ENCODE data around the gene FRMD4A.
"Not testable (repeated sequence)": the region's sequence is repeated elsewhere in the genome, so short reads cannot be mapped to it uniquely, and the experiment has no call there.

Gene FRMD4A

GRCh38 chr10:14135196-14135595 lies 195.5 kb downstream of the FRMD4A start:
- not testable (repeated sequence) for DNase-seq

GRCh38 chr10:14134275-14134674 lies 196.4 kb downstream of the FRMD4A start:
- no peak for DNase-seq

GRCh38 chr10:14131261-14131960 lies 199.3 kb downstream of the FRMD4A start:
- no peak for DNase-seq

GRCh38 chr10:14129770-14130169 lies 201.0 kb downstream of the FRMD4A start:
- no peak for DNase-seq

GRCh38 chr10:14128519-14128918 lies 202.2 kb downstream of the FRMD4A start:
- no peak for DNase-seq

- no peak for DNase-seq
Measured at GRCh38 chr10:14126697-14127440, 203.9 kb downstream of the FRMD4A start.

- DNase-seq = no peak
Measured at GRCh38 chr10:14125564-14125963, 205.2 kb downstream of the FRMD4A start.

GRCh38 chr10:14124941-14125340 lies 205.8 kb downstream of the FRMD4A start:
- DNase-seq = no peak

- no peak for DNase-seq
Measured at GRCh38 chr10:14123139-14123538, 207.6 kb downstream of the FRMD4A start.

GRCh38 chr10:14120812-14121211 lies 209.9 kb downstream of the FRMD4A start:
- DNase-seq = no peak

GRCh38 chr10:14118953-14119352 lies 211.8 kb downstream of the FRMD4A start:
- no peak for DNase-seq

- no peak for DNase-seq
Measured at GRCh38 chr10:14116837-14117236, 213.9 kb downstream of the FRMD4A start.

GRCh38 chr10:14116021-14116420 lies 214.7 kb downstream of the FRMD4A start:
- no peak for DNase-seq

- no peak for DNase-seq
Measured at GRCh38 chr10:14114791-14115190, 215.9 kb downstream of the FRMD4A start.

GRCh38 chr10:14112056-14112455 lies 218.7 kb downstream of the FRMD4A start:
- DNase-seq = no peak

- no peak for DNase-seq
Measured at GRCh38 chr10:14111208-14111607, 219.5 kb downstream of the FRMD4A start.

- no peak for DNase-seq
Measured at GRCh38 chr10:14106828-14107227, 223.9 kb downstream of the FRMD4A start.

- DNase-seq = no peak
Measured at GRCh38 chr10:14102056-14102455, 228.7 kb downstream of the FRMD4A start.

GRCh38 chr10:14099885-14100284 lies 230.8 kb downstream of the FRMD4A start:
- DNase-seq = no peak

- peak; percentile 12 for DNase-seq
Measured at GRCh38 chr10:14093730-14094484, 236.8 kb downstream of the FRMD4A start.

- no peak for DNase-seq
Measured at GRCh38 chr10:14092799-14093198, 237.9 kb downstream of the FRMD4A start.

GRCh38 chr10:14089556-14090292 lies 241.0 kb downstream of the FRMD4A start:
- DNase-seq = no peak

- DNase-seq = no peak
Measured at GRCh38 chr10:14087566-14087965, 243.2 kb downstream of the FRMD4A start.

All from CD4-positive, alpha-beta T cell treated with Interleukin-17A for 4 hours (primary cell).